ENCODE data around the gene CACNA1H. TPM values are rescaled to one million over a fixed set of nuclear protein-coding genes. Genes with fewer than 3 reads are reported as not detected.
"Not testable (repeated sequence)": the region's sequence is repeated elsewhere in the genome, so short reads cannot be mapped to it uniquely, and the experiment has no call there.

The CACNA1H gene
- total and polyA plus RNA-seq, 9 of the 15 experiments (the other 6 are each of a cell fraction or from before 2014, with no cell fraction given), result 0.10 to 0.18 TPM; not detected in 7

- POLR2A ChIA-PET; H3K9me3 ChIP-seq (replicated peaks; ENCODE audit: control insufficient read depth, insufficient read depth, low read depth, low read length); H3K27ac ChIP-seq (ENCODE audit: extremely low read depth, low read depth, low read length); H3K4me2 ChIP-seq (ENCODE audit: insufficient read depth, low read length); BruUV-seq (replicated peaks); H3K9me1 ChIP-seq (ENCODE audit: control insufficient read depth, insufficient read depth, low read length); ATAC-seq; H3K9ac ChIP-seq (ENCODE audit: insufficient read depth in 1 of 2, low read depth in 2 of 2, low read length in 2 of 2); H3K79me2 ChIP-seq (ENCODE audit: control insufficient read depth, insufficient read depth, low read length); intact Hi-C loops (cut with micrococcal nuclease); H3K4me3 ChIP-seq; H2AFZ ChIP-seq (ENCODE audit: low read depth, low read length); H4K20me1 ChIP-seq (replicated peaks; ENCODE audit: control insufficient read depth, insufficient read depth, low read length); H3K36me3 ChIP-seq (ENCODE audit: control insufficient read depth, insufficient read depth, low read length): not testable (repeated sequence)
- peaks cover 0 to 53% of the 10 kb centered on the region in 2 experiments; a peak in 3 of 5 replicates for H3K4me1 ChIP-seq (replicated peaks in 1 of 2; ENCODE audit: control insufficient read depth in 2 of 2, insufficient read depth in 2 of 2, low read length in 2 of 2)
- in situ Hi-C loops (cut with MboI), result loop anchor here (5.0 kb wide), 1 partner anchor 87 kb away; no protein-coding TSS in a partner anchor
- peak; percentile 35 for FAIRE-seq
- peak in 2 of 4 experiments; percentile 74 to 76 for DNase-seq (ENCODE audit: extremely low read depth in 1 of 4, low spot score in 3 of 4)
- CTCF ChIA-PET (ENCODE audit: low intra/inter-chr PET ratio), result interaction anchor here (0.5 kb wide), 1 partner anchor 73 kb away, joined by 3 read pairs; no protein-coding TSS in a partner anchor
- H3K27me3 ChIP-seq (ENCODE audit: control insufficient read depth in 2 of 2, insufficient read depth in 2 of 2, low read length in 2 of 2), result peaks cover 4 to 34% of the 10 kb centered on the region in 2 experiments; a peak in 4 of 5 replicates
- 53% methylated on average over 18 of the region's 44 CpGs for WGBS (ENCODE audit: insufficient coverage, low coverage, missing lambda C conversion rate)
- TF ChIP-seq SP1 (CRISPR knock-in tag; IDR thresholded peaks at IDR 0.05), result 0 out of 2 replicates have a peak, but pooled peaks have one; percentile 30
These were observed 45.9 kb downstream of the CACNA1H start for GRCh38 chr16:1198671-1199346.

- Histone ChIP-seq H3K4me3 (no peak overlapping the region), H3K9ac (ENCODE audit: insufficient read depth in 1 of 2, low read depth in 2 of 2, low read length in 2 of 2) (no peak overlapping the region), H2AFZ (ENCODE audit: low read depth, low read length) (no peak overlapping the region), H3K4me1 (replicated peaks in 1 of 2; ENCODE audit: control insufficient read depth in 2 of 2, insufficient read depth in 2 of 2, low read length in 2 of 2) (peaks cover 0 to 53% of the 10 kb centered on the region in 2 experiments; a peak in 2 of 5 replicates), H3K9me3 (replicated peaks; ENCODE audit: control insufficient read depth, insufficient read depth, low read depth, low read length) (no peaks in the 10 kb centered on the region), H3K27me3 (ENCODE audit: control insufficient read depth in 2 of 2, insufficient read depth in 2 of 2, low read length in 2 of 2) (peaks cover 9 to 41% of the 10 kb centered on the region in 2 experiments; a peak in 4 of 5 replicates), H4K20me1 (replicated peaks; ENCODE audit: control insufficient read depth, insufficient read depth, low read length) (no peaks in the 10 kb centered on the region; the same call in 1 of the 2 replicates), H3K27ac (ENCODE audit: extremely low read depth, low read depth, low read length) (no peak overlapping the region), H3K36me3 (ENCODE audit: control insufficient read depth, insufficient read depth, low read length) (no peaks in the 10 kb centered on the region), H3K79me2 (ENCODE audit: control insufficient read depth, insufficient read depth, low read length) (no peaks in the 10 kb centered on the region), H3K9me1 (ENCODE audit: control insufficient read depth, insufficient read depth, low read length) (no peaks in the 10 kb centered on the region), H3K4me2 (ENCODE audit: insufficient read depth, low read length) (no peak overlapping the region)
- ChIA-PET POLR2A (no interaction called here), CTCF (ENCODE audit: low intra/inter-chr PET ratio) (no interaction called here)
- no TSS peak for BruUV-seq (replicated peaks)
- intact Hi-C loops (cut with micrococcal nuclease), result no loop called here
- no peak for FAIRE-seq
- peak in 2 of 4 experiments; percentile 46 to 48 for DNase-seq (ENCODE audit: extremely low read depth in 1 of 4, low spot score in 3 of 4)
- in situ Hi-C loops (cut with MboI), result loop anchor here (5.0 kb wide), 1 partner anchor 87 kb away; no protein-coding TSS in a partner anchor
- ATAC-seq, result no peak
- TF ChIP-seq E2F1 (CRISPR knock-in tag; IDR thresholded peaks at IDR 0.05), result no peak
- TF ChIP-seq NONO (IDR thresholded peaks at IDR 0.05; ENCODE audit: low read depth in 2 of 2, low read length in 1 of 2), result no peak
- no peak for TF ChIP-seq CAMTA2 (CRISPR knock-in tag; conservative IDR thresholded peaks at IDR 0.05)
- WGBS (ENCODE audit: insufficient coverage, low coverage, missing lambda C conversion rate), result 34% methylated on average over 5 of the region's 19 CpGs
These were observed 46.6 kb downstream of the CACNA1H start for GRCh38 chr16:1199347-1200013.

Data from K562 (cell line).